HG03342 (cell line): Measurements from ENCODE around the gene PRKAG2.

Experiments used
- ATAC-seq: cut with Tn5 transposase; IDR thresholded peaks from one replicate; pipeline ENCODE4 v1.9.1; 2021; ENCODE audit warnings: mild to moderate bottlenecking, moderate library complexity; ENCODE audit not compliant: unreplicated experiment

PRKAG2 gene

DNA sequence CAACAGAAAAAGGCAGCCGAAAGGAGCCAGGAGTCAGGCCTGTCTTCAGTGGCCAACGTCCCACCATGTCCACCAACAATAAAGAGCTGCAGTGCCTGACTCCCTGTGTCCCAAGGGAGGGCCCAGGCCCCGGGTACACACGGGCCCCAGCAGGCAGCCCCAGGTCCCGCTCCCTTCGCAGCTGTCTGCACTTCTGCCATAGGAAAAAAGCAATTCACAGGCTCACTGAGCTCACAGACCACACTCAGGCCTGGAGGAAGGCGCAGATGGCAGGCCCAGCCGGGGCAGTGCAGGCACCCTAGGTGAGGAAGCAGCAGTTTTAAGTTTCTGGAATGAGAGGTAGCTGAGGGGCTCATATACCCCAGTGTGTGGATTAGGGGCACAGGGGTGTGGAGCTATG is 100.5 kb downstream of the PRKAG2 start:
- ATAC-seq = no peak

DNA sequence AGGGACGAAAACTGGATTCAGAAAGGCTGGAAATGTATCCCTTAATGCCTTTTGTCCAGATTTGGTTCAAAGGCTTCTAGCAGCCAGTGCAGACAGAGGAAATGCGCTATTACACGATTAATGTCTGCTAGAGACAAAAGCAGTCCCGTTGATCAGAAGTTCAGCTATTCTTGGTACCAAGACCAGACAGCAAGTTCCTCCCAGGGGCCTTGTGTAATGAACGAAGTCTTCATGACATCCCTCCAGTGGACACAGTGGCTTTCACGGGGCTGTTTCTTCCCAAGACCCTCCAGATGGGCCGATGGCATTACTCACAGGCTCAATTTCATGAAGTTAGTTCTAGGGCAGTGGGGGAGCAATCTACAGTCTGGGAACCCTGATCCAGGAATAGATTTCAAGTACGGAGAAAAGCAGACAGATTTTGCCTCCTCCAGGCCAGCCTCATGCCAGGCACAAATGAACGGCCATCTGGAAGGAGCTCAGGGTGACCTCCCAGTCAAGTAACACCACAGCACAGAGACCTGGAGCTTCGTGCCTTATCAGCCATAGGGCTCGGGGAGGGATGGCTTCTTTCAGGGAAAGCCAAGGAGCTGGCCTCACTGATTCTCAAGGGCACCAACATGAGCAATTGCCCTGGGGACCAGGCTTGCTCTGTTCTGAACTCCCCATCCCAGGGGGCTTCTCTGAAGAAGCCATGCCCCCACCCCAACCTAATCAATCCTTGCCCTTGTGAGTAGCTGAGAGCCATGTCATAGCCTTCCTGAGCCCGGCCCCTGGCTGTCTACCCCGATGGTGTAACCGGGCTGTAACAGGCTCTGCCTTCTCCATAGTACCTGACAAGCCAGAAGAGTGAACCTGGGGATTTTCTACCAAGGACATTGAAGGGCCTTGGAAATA is 101.1 kb downstream of the PRKAG2 start:
- no peak for ATAC-seq

DNA sequence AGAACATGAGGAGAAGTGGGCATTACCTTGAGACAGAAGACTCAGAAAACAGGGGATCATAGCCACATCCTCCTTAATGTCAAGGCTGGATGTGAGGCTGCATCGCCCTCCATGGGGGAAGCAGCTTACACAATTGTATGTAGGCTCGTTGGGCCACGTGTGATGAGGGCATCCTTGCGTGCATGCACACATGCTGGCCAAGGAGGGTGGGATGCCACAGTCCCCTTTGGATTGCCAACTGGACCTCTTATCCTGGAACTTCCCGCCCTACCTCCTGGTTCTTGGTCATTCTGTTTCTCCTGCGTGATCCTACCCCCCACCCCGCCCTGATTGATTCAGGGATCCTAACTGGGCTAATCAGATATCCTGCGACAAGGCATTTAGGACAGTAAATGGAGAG is 102.0 kb downstream of the PRKAG2 start:
- ATAC-seq = no peak

DNA sequence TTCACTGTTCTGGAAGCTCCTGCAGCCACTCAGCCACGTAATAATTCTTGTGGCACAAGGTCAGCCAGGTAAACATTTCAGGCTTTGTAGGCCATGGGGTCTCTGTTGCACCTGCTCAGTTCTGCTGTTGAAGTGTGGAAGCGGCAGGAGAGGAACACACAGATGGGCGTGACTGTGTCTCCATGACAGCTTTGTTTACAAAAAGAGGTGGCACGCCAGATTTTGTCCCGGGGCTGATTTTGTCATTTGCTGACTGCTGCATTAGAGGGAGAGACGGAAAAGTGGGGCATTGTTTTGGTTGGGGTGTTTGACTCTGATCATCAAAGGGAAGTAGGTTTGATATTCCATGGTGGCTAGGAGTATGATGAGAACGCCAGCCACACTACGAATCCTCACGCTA is 103.1 kb downstream of the PRKAG2 start:
- no peak for ATAC-seq

DNA sequence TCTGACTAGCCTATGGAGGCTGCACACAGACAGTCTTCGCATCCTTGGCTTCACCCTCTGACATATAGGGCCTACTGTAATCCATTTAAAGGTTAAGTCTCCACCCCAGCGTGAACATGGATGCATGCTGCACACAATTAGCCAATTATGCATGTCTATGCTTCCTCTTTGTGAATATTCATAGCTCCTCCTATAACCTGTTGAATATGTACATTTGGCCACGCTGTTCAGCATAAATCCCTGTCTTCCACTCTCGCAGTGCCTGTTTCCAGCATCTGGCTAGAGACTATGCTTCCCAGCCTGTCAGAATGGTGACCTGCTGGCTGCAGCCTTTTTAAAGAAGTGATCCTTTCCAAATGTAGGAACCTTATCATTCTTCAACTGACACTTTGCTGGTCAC is 106.7 kb downstream of the PRKAG2 start:
- no peak for ATAC-seq

GRCh38 chr7:151769188-151769821 is 107.6 kb downstream of the PRKAG2 start:
- ATAC-seq = no peak

DNA sequence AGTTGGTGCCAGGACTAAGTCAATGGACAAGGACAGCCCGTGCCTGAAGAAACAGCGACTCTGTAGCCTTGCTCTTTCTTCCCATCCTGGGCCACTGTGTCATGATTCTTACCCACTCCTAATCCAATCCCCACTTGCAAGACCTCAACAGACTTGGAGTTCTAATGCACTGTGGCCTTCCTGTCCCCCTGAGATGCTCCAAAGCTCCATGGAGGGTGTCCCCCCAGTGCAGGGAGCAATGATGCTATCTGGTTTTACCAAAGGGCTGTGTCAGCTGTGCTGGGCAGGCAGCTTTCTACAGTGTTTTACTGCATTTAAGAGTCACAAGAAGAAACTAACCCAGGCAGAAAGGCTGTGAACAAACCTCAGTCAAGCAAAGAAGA is 108.1 kb downstream of the PRKAG2 start:
- no peak for ATAC-seq

DNA sequence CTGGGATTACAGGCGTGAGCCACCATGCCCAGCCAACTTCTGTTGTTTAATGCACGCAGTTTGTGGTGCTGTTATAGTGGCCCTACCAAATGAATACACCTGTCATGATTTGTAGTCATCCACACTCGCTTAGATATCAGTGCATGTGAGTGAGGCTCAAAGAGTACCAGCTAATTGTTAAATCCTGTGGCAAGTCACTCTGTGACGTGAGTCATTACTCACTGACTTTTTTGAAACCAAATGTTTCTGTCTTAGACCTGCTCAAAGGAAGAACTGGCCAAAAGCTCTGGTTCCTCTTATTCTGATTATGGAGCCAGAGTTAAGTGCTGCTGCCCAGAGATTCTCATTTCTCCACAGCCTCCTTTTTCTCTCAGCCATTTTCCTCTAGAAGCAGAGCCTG is 109.4 kb downstream of the PRKAG2 start:
- no peak for ATAC-seq

DNA sequence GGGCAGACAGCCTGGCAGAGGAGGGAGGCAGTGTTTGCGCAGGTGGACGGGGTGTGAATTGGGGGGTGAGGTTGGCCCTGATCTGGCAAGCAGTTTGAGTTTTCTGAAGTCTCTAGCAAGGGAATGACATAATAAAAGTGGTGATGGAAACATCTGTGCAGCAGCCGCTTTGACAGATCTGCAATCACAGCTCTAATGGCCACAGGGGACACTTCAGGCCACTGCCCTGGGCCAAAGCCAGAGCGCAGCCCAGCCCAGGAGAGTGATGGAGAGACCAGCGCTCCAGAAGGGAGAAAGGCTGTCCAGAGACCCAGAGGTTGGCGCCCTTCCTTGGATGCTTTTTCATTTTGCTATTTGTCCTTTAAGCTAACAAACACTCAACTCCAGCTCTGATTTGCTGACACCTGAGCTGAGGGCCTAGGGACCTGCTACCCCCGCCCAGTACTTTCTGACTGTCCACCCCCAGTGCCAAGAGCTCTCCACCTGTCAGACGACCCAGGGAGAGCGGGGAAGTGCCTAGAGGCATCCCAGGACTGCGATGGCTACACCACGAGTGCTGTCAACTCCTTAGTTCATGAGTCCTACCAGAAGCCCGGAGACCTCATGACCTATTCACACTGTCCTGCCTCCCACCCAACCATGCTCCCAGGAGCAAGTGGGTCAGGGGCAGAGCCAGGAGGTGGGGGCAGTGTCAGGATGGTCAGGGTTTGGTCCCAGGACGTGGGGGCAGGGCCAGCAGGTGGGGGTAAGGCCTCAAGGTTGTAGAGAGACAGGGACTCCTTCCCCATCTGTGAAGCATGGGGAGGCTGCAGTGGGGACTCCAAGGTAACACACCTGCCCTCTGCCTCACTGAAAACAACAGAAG is 112.6 kb downstream of the PRKAG2 start:
- no peak for ATAC-seq

DNA sequence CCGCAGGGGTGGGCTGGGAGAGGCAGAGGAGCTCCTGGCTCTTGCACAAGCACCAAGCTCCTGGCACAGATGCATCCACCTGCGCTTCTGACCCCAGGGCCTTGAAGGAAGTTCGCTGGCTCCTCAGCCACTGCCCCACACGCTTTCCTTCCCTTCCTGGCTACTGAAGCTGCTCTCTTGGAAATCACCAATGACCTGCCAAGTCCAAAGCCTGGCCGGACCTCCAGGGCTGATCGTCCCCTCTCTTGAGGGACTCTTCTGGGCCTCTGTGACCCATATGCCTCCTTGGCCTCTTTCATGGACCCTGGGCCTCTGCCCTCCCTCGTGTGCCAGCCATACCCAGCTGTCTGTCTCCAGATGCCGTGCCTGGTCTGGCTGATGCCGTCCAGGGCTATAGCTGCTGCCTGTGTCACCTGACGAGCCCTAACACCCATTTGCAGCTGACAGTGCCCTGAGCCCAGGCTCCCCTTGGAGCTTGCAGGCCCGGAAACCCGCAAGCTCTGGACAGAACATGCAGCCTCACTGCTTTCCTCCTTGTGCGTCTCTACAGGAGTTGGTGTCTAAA is 113.4 kb downstream of the PRKAG2 start:
- ATAC-seq = no peak

DNA sequence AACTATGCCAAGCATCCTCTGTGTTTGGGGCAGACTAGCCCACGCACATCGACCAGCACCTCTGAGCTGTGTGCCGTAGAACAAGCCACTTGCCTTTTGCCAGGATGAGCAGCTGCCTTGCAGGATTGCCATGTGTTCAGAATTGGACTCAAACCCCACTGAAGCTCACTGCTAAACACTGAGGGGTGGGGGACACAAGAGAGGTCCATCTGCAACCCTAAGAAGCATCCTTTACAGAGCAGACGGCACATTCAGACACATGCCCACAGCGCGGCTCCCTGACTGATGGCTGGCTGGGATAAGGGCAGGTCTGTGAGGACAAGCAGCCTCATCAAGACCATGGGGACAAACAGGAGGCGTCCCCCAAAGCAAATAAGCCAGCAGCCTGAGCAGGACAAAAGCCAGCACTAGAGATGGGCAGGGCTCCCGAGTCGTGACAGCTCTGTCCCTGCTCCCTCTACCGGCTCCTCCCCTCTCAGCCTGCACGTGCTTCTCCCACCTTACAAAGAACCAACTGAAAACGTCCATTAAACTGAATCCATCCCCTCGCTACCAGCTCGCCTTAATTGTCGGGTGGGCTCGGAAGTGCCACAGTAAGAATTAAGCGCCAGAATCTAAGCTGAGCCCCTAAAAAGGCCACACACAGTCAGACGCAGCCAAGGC is 114.2 kb downstream of the PRKAG2 start:
- no peak for ATAC-seq

GRCh38 chr7:151761957-151762356 is 115.0 kb downstream of the PRKAG2 start:
- ATAC-seq = no peak

DNA sequence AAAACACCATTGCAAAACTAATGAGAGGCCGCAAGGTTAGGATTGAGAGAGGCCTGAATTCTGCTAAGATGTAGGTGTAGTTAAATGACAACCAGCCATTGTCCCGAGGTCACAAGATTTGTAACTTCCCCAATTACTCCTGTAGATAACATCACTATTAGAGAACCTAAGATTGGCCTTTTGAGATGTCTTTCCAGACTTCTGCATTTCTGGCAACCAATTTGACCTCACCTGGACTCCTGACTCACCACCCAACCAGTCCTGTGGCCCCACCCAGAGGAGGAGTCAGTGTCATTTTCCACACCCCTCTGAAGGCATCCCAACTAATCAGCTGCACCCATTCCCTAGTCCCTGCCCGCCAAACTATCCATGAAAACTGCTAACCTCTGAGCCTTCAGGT is 115.7 kb downstream of the PRKAG2 start:
- no peak for ATAC-seq

GRCh38 chr7:151759591-151760042 is 117.3 kb downstream of the PRKAG2 start:
- ATAC-seq = peak; percentile 58

GRCh38 chr7:151758622-151759540 is 118.0 kb downstream of the PRKAG2 start:
- no peak for ATAC-seq

DNA sequence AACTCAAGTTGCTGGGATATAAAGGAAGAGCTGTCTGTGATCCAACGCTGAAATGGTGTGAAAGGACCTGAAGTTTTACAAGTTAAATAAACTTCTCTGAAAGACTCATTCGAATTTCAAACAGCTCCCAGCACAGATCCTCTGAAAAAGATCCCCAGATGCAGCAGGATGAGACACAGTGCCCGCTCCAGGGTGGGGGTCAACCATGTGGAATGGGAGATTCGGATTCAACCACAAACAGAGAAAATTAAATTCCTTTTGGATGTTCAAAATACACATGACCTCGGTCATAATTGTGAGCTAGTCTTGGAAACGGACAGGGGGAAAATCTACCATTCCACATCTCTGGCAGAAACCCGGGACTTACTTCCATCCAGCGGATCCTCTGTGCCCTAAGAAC is 119.6 kb downstream of the PRKAG2 start:
- no peak for ATAC-seq

DNA sequence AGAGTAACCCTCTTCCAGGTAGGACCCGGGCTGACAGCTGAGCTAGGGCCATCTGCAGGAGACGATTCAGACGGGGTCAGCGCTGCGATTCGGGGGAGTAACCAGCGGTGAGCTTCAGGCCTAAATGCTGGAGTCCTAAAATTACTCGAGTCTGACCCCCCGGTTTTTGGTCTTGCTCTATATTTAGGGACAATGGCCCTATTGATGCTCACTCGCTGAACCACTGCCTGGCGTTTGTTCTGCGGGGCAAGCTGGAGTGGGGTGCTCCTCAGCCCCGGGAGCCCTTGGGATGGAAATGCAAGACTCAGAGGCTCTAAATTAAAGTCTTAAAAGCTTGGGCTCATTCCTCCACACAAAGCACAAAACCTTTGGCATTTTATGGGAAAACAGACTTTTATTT is 120.0 kb downstream of the PRKAG2 start:
- ATAC-seq = no peak

DNA sequence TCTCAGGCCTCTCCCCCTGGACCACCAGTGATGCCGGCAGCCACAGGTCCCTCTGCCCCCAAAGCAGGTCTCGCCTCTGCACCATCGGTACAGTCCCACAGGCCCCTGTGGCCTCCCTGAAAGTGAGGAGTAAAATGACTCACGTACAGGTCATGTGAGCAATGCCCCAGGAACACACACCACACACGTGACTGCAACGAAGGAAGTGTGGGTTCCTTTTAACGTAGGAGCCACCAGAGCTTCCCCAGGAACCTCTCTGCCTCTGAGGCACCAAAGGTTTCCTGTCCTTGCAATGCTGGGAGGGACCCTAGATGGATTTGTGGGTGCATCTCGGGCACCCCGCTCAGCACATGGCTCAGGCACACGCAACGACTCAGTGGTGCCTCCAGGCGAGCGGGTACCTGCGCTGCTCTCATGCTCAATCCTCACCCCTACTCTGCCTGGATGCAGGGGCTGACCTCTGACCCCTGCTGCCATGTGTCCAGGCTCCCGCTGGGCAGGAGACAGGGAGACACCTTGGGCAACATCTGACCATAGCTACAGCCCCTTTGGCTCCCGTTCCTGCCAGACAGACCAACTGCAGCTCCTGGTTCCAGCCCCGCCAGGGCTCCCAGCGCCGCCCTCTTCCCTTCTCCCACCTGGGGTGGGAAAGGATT is 120.7 kb downstream of the PRKAG2 start:
- no peak for ATAC-seq
